DMS53 treated with DMSO at 0.1 percent for 48 hours (cell line): ENCODE results near the gene PLCB3.
A peak's percentile ranks its signal among the peaks of the same experiment; 100 is the strongest.
"Not testable (repeated sequence)": the region's sequence is repeated elsewhere in the genome, so short reads cannot be mapped to it uniquely, and the experiment has no call there.

Experiments used
- DNase-seq: peaks from one replicate; lab custom pipeline; 2025; ENCODE audit not compliant: unreplicated experiment; lab: John Stamatoyannopoulos, UW

Gene PLCB3

GRCh38 chr11:64303109-64304031, 52.0 kb downstream of the PLCB3 start:
- DNase-seq = no peak

GRCh38 chr11:64304032-64304315, 52.6 kb downstream of the PLCB3 start:
- no peak for DNase-seq

- peak; percentile 92 for DNase-seq
Observed at GRCh38 chr11:64304316-64305072, 53.2 kb downstream of the PLCB3 start.

- DNase-seq = peak; percentile 97
Observed at GRCh38 chr11:64305075-64305690, 53.9 kb downstream of the PLCB3 start, which contains the start of gene ESRRA. Gene ESRRA, plus strand, starts transcription at chr11:64305524. Its CDS starts 1,656 bp downstream, at chr11:64307180.

- DNase-seq = no peak
Observed at GRCh38 chr11:64305691-64306562, 54.6 kb downstream of the PLCB3 start.

- no peak for DNase-seq
Observed at GRCh38 chr11:64306563-64306875, 55.2 kb downstream of the PLCB3 start.

GRCh38 chr11:64306876-64307622, 55.7 kb downstream of the PLCB3 start:
- no peak for DNase-seq

- not testable (repeated sequence) for DNase-seq
Observed at GRCh38 chr11:64307795-64308194, 56.5 kb downstream of the PLCB3 start.

GRCh38 chr11:64312947-64313346, 61.6 kb downstream of the PLCB3 start:
- no peak for DNase-seq

- no peak for DNase-seq
Observed at GRCh38 chr11:64313491-64314145, 62.3 kb downstream of the PLCB3 start.

- no peak for DNase-seq
Observed at GRCh38 chr11:64314146-64314804, 62.9 kb downstream of the PLCB3 start.

- DNase-seq = no peak
Observed at GRCh38 chr11:64314805-64315561, 63.7 kb downstream of the PLCB3 start.

GRCh38 chr11:64315667-64316526, 64.6 kb downstream of the PLCB3 start:
- DNase-seq = not testable (repeated sequence)

GRCh38 chr11:64316672-64317324, 65.5 kb downstream of the PLCB3 start:
- DNase-seq = peak; percentile 67

GRCh38 chr11:64317325-64317960, 66.1 kb downstream of the PLCB3 start, which contains the start of gene TRMT112:
Gene TRMT112, minus strand, starts transcription at chr11:64317559. Its CDS starts 33 bp downstream, at chr11:64317526.
- DNase-seq = peak; percentile 98
